ENCODE results near the gene SCN10A.

Gene SCN10A

GRCh38 chr3:38702231-38702630, 113.8 kb downstream of the SCN10A start:
- Mint-ChIP-seq H3K4me3 (no peak overlapping the region), H3K36me3 (ENCODE audit: low read depth) (no peaks in the 10 kb centered on the region), H3K4me1 (peaks cover 6% of the 10 kb centered on the region), H3K9me3 (no peaks in the 10 kb centered on the region), H3K27me3 (ENCODE audit: low read depth, poor library complexity) (peaks cover 12% of the 10 kb centered on the region), H3K27ac (no peak overlapping the region)
- no peak for TF ChIP-seq CTCF (IDR thresholded peaks at IDR 0.05)
- no peak for DNase-seq

- Mint-ChIP-seq H3K9me3 (no peaks in the 10 kb centered on the region), H3K4me1 (peaks cover 6% of the 10 kb centered on the region), H3K27ac (no peak overlapping the region), H3K4me3 (no peak overlapping the region), H3K36me3 (ENCODE audit: low read depth) (no peaks in the 10 kb centered on the region), H3K27me3 (ENCODE audit: low read depth, poor library complexity) (no peaks in the 10 kb centered on the region)
- no peak for DNase-seq
- no peak for TF ChIP-seq CTCF (IDR thresholded peaks at IDR 0.05)
Measured at GRCh38 chr3:38698760-38699159, 117.3 kb downstream of the SCN10A start.

- TF ChIP-seq CTCF (IDR thresholded peaks at IDR 0.05): no peak
- DNase-seq: no peak
- Mint-ChIP-seq H3K27me3 (ENCODE audit: low read depth, poor library complexity) (no peaks in the 10 kb centered on the region), H3K36me3 (ENCODE audit: low read depth) (no peaks in the 10 kb centered on the region), H3K9me3 (no peaks in the 10 kb centered on the region), H3K4me3 (no peak overlapping the region), H3K27ac (no peak overlapping the region), H3K4me1 (peaks cover 6% of the 10 kb centered on the region)
Measured at GRCh38 chr3:38698061-38698460, 118.0 kb downstream of the SCN10A start.

- Mint-ChIP-seq H3K4me1 (peaks cover 1% of the 10 kb centered on the region), H3K36me3 (ENCODE audit: low read depth) (no peaks in the 10 kb centered on the region), H3K9me3 (peaks cover 3% of the 10 kb centered on the region), H3K27ac (no peak overlapping the region), H3K27me3 (ENCODE audit: low read depth, poor library complexity) (no peaks in the 10 kb centered on the region), H3K4me3 (no peak overlapping the region)
- no peak for TF ChIP-seq CTCF (IDR thresholded peaks at IDR 0.05)
- no peak for DNase-seq
Measured at GRCh38 chr3:38696034-38696433, 120.0 kb downstream of the SCN10A start.

- peaks cover 12% of the 10 kb centered on the region for H3K27me3 Mint-ChIP-seq (ENCODE audit: low read depth, poor library complexity)
- no peak for TF ChIP-seq CTCF (IDR thresholded peaks at IDR 0.05)
- H3K4me3 Mint-ChIP-seq: no peak overlapping the region
- H3K36me3 Mint-ChIP-seq (ENCODE audit: low read depth): no peaks in the 10 kb centered on the region
- H3K27ac Mint-ChIP-seq: no peak overlapping the region
- peaks cover 3% of the 10 kb centered on the region for H3K9me3 Mint-ChIP-seq
- H3K4me1 Mint-ChIP-seq: no peaks in the 10 kb centered on the region
- DNase-seq: no peak
Measured at GRCh38 chr3:38690185-38690584, 125.8 kb downstream of the SCN10A start.

- H3K9me3 Mint-ChIP-seq: peaks cover 3% of the 10 kb centered on the region
- no peak for TF ChIP-seq CTCF (IDR thresholded peaks at IDR 0.05)
- no peak for DNase-seq
- no peak overlapping the region for H3K4me3 Mint-ChIP-seq
- no peak overlapping the region for H3K27ac Mint-ChIP-seq
- no peaks in the 10 kb centered on the region for H3K4me1 Mint-ChIP-seq
- no peaks in the 10 kb centered on the region for H3K36me3 Mint-ChIP-seq (ENCODE audit: low read depth)
- peaks cover 12% of the 10 kb centered on the region for H3K27me3 Mint-ChIP-seq (ENCODE audit: low read depth, poor library complexity)
Measured at GRCh38 chr3:38689774-38690173, 126.2 kb downstream of the SCN10A start.

Data from nephron progenitor cell (in vitro differentiated cells).